Heart left ventricle (tissue), 13 donors: ENCODE results near the gene C1orf141.
"Not testable (repeated sequence)": the region's sequence is repeated elsewhere in the genome, so short reads cannot be mapped to it uniquely, and the experiment has no call there.

ENCODE experiments used
- POLR2A ChIP-seq, 2 donors: fragments of 450-650 bp; IDR thresholded peaks; one replicate each; pipeline ENCODE4 v1.6.1; 2017; ENCODE audit warnings: antibody characterized with exemption in 2 of 2, mild to moderate bottlenecking in 2 of 2, moderate library complexity in 2 of 2
- TF ChIP-seq, protein P1 (sequence below), 12 donors: fragments of 200-600 bp; sonication (generic) in 4 of 12; IDR thresholded peaks; one replicate each; pipeline versions ENCODE4 v1.5.0 to v1.8.0; 2018 to 2022; ENCODE audit warnings: antibody characterized with exemption in 12 of 12, mild to moderate bottlenecking in 5 of 12
- donor health status: ischemic (EF 13 %, LVEDD 7.1; RV severe dilation, severe dysfunction).
- donor health status: DM: no; HTN: yes; CAD: no.
- donor health status: DM: no; HTN: no; CAD: no.
- donor health status: ischemic (EF 25% LVEDD 6.9; RV normal size, moderate dysfunction).
- donor health status: ischemic (EF 25% LVEDD 5.7; RV mildly dilated, moderate dysfunction).
- donor health status: ischemic (EF 35%, LVEDD 5.7; RV mildly dilated, moderate dysfunction).
- donor health status: nonischemic (EF 11% LVEDD 7.7; RV severe dilation, severe dysfunction).
- donor health status: DM: yes; HTN: yes; CAD: no.
- donor health status: PGD.
- donor health status: ischemic (EF 29% LVEDD 5.4; RV normal size, mild dysfunction).
- donor health status: nonischemic (EF 23%, LVEDD 6.1; RV moderate dilation, normal function).

DNA sequence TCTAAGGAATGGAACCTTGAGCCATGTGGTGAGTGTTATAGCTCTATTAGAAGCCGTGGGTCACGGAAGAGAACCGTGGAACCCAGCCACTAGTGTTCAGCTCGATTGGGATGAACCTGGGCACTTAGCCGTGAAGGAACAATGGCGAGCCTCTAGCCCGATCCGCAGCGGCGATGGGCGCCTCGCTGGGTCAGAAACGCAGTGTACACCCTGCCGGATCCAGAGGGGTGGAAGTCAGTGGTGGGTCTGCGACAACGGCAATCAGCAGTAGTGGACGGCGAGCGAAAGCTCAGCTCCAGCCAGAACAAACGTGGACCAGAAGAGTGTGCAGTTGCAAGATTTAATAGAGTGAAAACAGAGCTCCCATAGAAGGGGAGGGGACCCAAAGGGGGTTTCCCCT is 13.2 kb upstream of the C1orf141 start:
- TF ChIP-seq, protein P1, sequence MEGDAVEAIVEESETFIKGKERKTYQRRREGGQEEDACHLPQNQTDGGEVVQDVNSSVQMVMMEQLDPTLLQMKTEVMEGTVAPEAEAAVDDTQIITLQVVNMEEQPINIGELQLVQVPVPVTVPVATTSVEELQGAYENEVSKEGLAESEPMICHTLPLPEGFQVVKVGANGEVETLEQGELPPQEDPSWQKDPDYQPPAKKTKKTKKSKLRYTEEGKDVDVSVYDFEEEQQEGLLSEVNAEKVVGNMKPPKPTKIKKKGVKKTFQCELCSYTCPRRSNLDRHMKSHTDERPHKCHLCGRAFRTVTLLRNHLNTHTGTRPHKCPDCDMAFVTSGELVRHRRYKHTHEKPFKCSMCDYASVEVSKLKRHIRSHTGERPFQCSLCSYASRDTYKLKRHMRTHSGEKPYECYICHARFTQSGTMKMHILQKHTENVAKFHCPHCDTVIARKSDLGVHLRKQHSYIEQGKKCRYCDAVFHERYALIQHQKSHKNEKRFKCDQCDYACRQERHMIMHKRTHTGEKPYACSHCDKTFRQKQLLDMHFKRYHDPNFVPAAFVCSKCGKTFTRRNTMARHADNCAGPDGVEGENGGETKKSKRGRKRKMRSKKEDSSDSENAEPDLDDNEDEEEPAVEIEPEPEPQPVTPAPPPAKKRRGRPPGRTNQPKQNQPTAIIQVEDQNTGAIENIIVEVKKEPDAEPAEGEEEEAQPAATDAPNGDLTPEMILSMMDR (IDR thresholded peaks at IDR 0.05), result not testable (repeated sequence)
- not testable (repeated sequence) for TF ChIP-seq POLR2A (IDR thresholded peaks at IDR 0.05)
